HepG2 (cell line): ENCODE results near the gene CDV3. TPM values are rescaled to one million over a fixed set of nuclear protein-coding genes. Genes with fewer than 3 reads are reported as not detected.

Source experiments
- ATAC-seq: fragments of 200-7000 bp; cut with Tn5 transposase; 3 replicates; pipeline ENCODE4 v1.9.1; 2020; ENCODE audit warnings: mild to moderate bottlenecking, moderate library complexity
- BruUV-seq: library from RNA; stranded (reverse); fragments of 400-500 nt; replicated peaks from 2 replicates; lab custom pipeline; 2021; lab: Mats Ljungman, UMichigan
- CTCF ChIA-PET: fragments of 300-600 bp; formaldehyde crosslinking; extraction: SDS; loops from one replicate; lab custom pipeline; 2021; ENCODE audit warnings: low total read pairs, inconsistent platforms, low intra/inter-chr PET ratio; lab: Yijun Ruan, JAX
- POLR2A ChIA-PET: fragments of 350-600 bp; sonication (Branson Sonifier 250); formaldehyde crosslinking; loops from one replicate; lab custom pipeline; 2020; ENCODE audit warnings: antibody characterized with exemption, inconsistent platforms; lab: Yijun Ruan, JAX
- DNase-seq: peaks from one replicate; pipeline ENCODE4 v3.0.0-alpha.2; 2015; ENCODE audit warnings: low spot score
- FAIRE-seq: peaks from 3 replicates; lab custom pipeline; 2011; peaks lifted over from hg19 to GRCh38; lab: Jason Lieb, UNC
- H2AFZ ChIP-seq: one replicate; pipeline ENCODE4 v1.6.1; 2011; ENCODE audit warnings: low read length, inconsistent platforms
- H3K27ac ChIP-seq: fragments of 300-600 bp; 3 replicates; pipeline ENCODE4 v1.8.0; 2011; ENCODE audit warnings: mixed run types, mild to moderate bottlenecking, mixed read lengths, low read length, inconsistent platforms; ENCODE audit not compliant: insufficient read depth; ENCODE audit errors: extremely low read length
- H3K27me3 ChIP-seq, 2 experiments: fragments of 200-600 bp in 1 of 2; 2 replicates in 1 of 2; 3 replicates in 1 of 2; pipeline versions ENCODE4 v1.6.0 to v1.8.0; 2011; ENCODE audit warnings: low read length in 2 of 2, mild to moderate bottlenecking in 2 of 2, moderate library complexity in 2 of 2, inconsistent platforms in 1 of 2; ENCODE audit not compliant: insufficient read depth in 2 of 2, control insufficient read depth in 1 of 2
- H3K36me3 ChIP-seq, 2 experiments: fragments of 200-600 bp in 1 of 2; replicated peaks in 1 of 2; 2 replicates in 1 of 2; 3 replicates in 1 of 2; pipeline versions ENCODE4 v1.5.1 to v1.8.0; 2011; ENCODE audit warnings: low read length in 2 of 2, inconsistent platforms in 1 of 2; ENCODE audit not compliant: insufficient read depth in 2 of 2, control insufficient read depth in 1 of 2
- H3K4me1 ChIP-seq: 2 replicates; pipeline ENCODE4 v1.5.1; 2012; ENCODE audit warnings: low read length, inconsistent platforms; ENCODE audit not compliant: insufficient read depth
- H3K4me2 ChIP-seq: 2 replicates; pipeline ENCODE4 v1.6.0; 2011; ENCODE audit warnings: low read depth, low read length, inconsistent platforms
- H3K4me3 ChIP-seq, 3 experiments: fragments of 200-600 bp in 1 of 3; sonication (generic), shearing (Covaris generic) in 1 of 3; replicated peaks in 1 of 3; 2 replicates each; pipeline ENCODE4 v1.5.1; 2011 to 2016; ENCODE audit warnings: low read length in 3 of 3, inconsistent platforms in 2 of 3, low read depth in 2 of 3, mild to moderate bottlenecking in 2 of 3, control low read depth in 1 of 3, mixed read lengths in 1 of 3; ENCODE audit not compliant: insufficient read depth in 1 of 3
- H3K79me2 ChIP-seq: one replicate; pipeline ENCODE4 v1.6.1; 2011; ENCODE audit warnings: low read length, inconsistent platforms; ENCODE audit not compliant: insufficient read depth
- H3K9ac ChIP-seq: 2 replicates; pipeline ENCODE4 v1.6.0; 2011; ENCODE audit warnings: mild to moderate bottlenecking, low read depth, low read length, inconsistent platforms; ENCODE audit not compliant: insufficient read depth
- H3K9me3 ChIP-seq: 2 replicates; pipeline ENCODE4 v1.5.1; 2012; ENCODE audit warnings: mild to moderate bottlenecking, low read length
- H4K20me1 ChIP-seq: 2 replicates; pipeline ENCODE4 v1.6.0; 2011; ENCODE audit warnings: inconsistent platforms, mild to moderate bottlenecking, low read length, moderate library complexity; ENCODE audit not compliant: insufficient read depth
- ARID5B ChIP-seq: IDR thresholded peaks from 2 replicates; pipeline ENCODE4 v1.4.0; 2020; ENCODE audit warnings: mild to moderate bottlenecking, missing genetic modification reagents
- HHEX ChIP-seq: IDR thresholded peaks from 2 replicates; pipeline ENCODE4 v1.6.1; 2016; ENCODE audit warnings: control low read depth
- ISL2 ChIP-seq: sonication (generic); formaldehyde crosslinking; IDR thresholded peaks from 2 replicates; pipeline ENCODE4 v1.5.0; 2020; ENCODE audit warnings: missing genetic modification reagents
- MXD4 ChIP-seq: IDR thresholded peaks from 2 replicates; pipeline ENCODE4 v1.6.1; 2016; ENCODE audit warnings: mild to moderate bottlenecking, missing biosample characterization, missing genetic modification reagents
- NCOR1 ChIP-seq: fragments of 200-600 bp; sonication (generic); IDR thresholded peaks from 2 replicates; pipeline ENCODE4 v1.7.0; 2017; ENCODE audit warnings: antibody characterized with exemption, low read length, borderline replicate concordance
- ZNF576 ChIP-seq: sonication (generic); formaldehyde crosslinking; IDR thresholded peaks from 2 replicates; pipeline ENCODE4 v1.4.0; 2020; ENCODE audit warnings: mild to moderate bottlenecking, missing genetic modification reagents
- ZNF7 ChIP-seq: IDR thresholded peaks from 2 replicates; pipeline ENCODE4 v1.6.1; 2016; ENCODE audit warnings: missing biosample characterization, missing genetic modification reagents
- ZNF878 ChIP-seq: sonication (generic); formaldehyde crosslinking; IDR thresholded peaks from 2 replicates; pipeline ENCODE4 v1.8.1; 2023; ENCODE audit warnings: mild to moderate bottlenecking, missing genetic modification reagents, moderate library complexity
- WGBS: methylation state at CpG from one replicate; pipeline ENCODE4 v1.1.6; 2017; ENCODE audit warnings: low lambda C conversion rate; 5-methylcytosine and 5-hydroxymethylcytosine counted together
- in situ Hi-C: cut with HindIII; loops from 2 replicates; pipeline ENCODE4 v1.10.0; 2017; ENCODE audit warnings: low pct_unique_long_range_greater_than_20kb; ENCODE audit not compliant: extremely low pct_ligation_motif_present
- intact Hi-C: fragments of 100-400 bp; cut with micrococcal nuclease; formaldehyde crosslinking; loops from one replicate; pipeline ENCODE4 v1.10.0; 2022; ENCODE audit not compliant: unreplicated experiment
- polyA plus RNA-seq, 8 experiments: library from polyadenylated mRNA; depleted of rRNA in 3 of 8; stranded (reverse) in 7 of 8; unstranded in 1 of 8; fragments of >200 nt; fragmentation: Illumina TruSeq in 4 of 8; extraction: Trizol in 4 of 8; gene quantifications; 2 replicates each; pipeline versions ENCODE4 v1.2.1 to v1.2.3, GENCODE V29; 2011 to 2016; ENCODE audit warnings: low read depth in 4 of 8, missing spikeins in 1 of 8, mixed read lengths in 1 of 8; ENCODE audit not compliant: insufficient read depth in 1 of 8
- total RNA-seq, 5 experiments: library from RNA; depleted of rRNA; stranded (reverse); fragments of >200 nt; fragmentation: Illumina TruSeq; extraction: Trizol; gene quantifications; 2 replicates each; pipeline ENCODE4 v1.2.3, GENCODE V29; 2016; ENCODE audit warnings: low read depth in 1 of 5
- TF ChIP-seq, protein P1 (sequence below): IDR thresholded peaks from 2 replicates; pipeline ENCODE4 v1.6.1; 2016; ENCODE audit warnings: low read depth, borderline replicate concordance
- TF ChIP-seq, protein P2 (sequence below): IDR thresholded peaks from 2 replicates; pipeline ENCODE4 v1.6.1; 2016; ENCODE audit warnings: missing compliant biosample characterization, missing genetic modification reagents, borderline replicate concordance

Gene CDV3
- total and polyA plus RNA-seq, 2 of the 13 experiments (the other 11 are each of a cell fraction or from before 2014, with no cell fraction given) = 46.6 to 145 TPM

GRCh38 chr3:133576169-133576568, 2.7 kb downstream of the CDV3 start:
- in situ Hi-C loops (loop anchor here (10.0 kb wide), 1 partner anchor 111 kb away; no protein-coding TSS in a partner anchor), intact Hi-C loops (loop anchor here (5.0 to 10.0 kb wide), 3 partner anchors 134 to 851 kb away; partner anchors contain the start of gene NPHP3)
- Histone ChIP-seq H3K27me3 (no peaks in the 10 kb centered on the region), H2AFZ (no peak overlapping the region), H3K4me2 (peak overlapping the region; percentile 78), H3K4me1 (peaks cover 58% of the 10 kb centered on the region), H3K9ac (peak overlapping the region; percentile 91; the same call in 1 of the 2 replicates), H3K27ac (no peak overlapping the region)
- POLR2A ChIA-PET = interaction anchor here (1.3 to 2.7 kb wide), 2 partner anchors 11 to 15 kb away, joined by 3 to 7 read pairs; no protein-coding TSS in a partner anchor
- CTCF ChIA-PET = no interaction called here
- FAIRE-seq = no peak
- ATAC-seq = no peak
- TF ChIP-seq, protein P1, sequence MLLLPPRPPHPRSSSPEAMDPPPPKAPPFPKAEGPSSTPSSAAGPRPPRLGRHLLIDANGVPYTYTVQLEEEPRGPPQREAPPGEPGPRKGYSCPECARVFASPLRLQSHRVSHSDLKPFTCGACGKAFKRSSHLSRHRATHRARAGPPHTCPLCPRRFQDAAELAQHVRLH (CRISPR knock-in tag) = no peak
- TF ChIP-seq HHEX (CRISPR knock-in tag) (no peak), NCOR1 (no peak)
- TF ChIP-seq, all 625 proteins: peak for 0
- H4K20me1 ChIP-seq = peaks cover 45% of the 10 kb centered on the region
- H3K36me3 ChIP-seq = peaks cover 0 to 29% of the 10 kb centered on the region in 2 experiments; a peak in 3 of 5 replicates
- BruUV-seq = no TSS peak
- no peak for DNase-seq
- H3K4me3 ChIP-seq = peak overlapping the region in 2 of 3 experiments; percentile 80 to 81; a peak in 3 of 6 replicates
- H3K79me2 ChIP-seq = peaks cover 60% of the 10 kb centered on the region
- 77% methylated on average over 3 of the region's 3 CpGs for WGBS
- H3K9me3 ChIP-seq = no peaks in the 10 kb centered on the region

DNA sequence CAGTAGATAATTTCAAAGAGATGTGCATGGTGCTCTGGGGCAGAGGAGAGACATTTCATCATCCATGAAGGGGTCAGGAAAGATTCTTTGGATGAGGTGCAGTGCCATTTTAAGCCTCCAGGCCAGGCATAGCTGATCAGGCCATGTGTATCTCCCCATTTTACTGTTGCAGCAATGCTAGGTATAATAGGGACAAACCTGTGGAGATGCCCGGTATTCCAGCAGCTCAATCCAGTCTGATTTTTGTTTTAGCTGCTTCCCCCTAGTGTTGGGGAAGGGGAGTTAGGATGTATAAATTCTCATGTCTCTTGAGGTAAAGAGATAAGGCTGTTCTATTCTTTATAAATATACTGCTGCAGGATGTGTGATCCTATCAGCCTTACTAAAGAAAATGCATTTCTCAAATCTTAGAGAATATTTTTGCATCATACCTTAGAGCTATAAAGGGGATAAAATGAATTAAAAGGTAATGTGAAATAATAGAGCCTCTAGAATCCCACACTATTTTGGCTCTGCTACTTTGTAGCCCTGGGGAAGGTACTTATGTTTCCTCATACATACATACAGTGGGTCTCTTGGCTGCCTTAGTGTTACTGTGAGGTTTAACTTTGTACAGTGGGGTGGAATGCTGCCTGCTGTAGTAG, 5.2 kb downstream of the CDV3 start:
- peaks cover 47% of the 10 kb centered on the region for H3K4me1 ChIP-seq
- peaks cover 75% of the 10 kb centered on the region for H3K79me2 ChIP-seq
- WGBS = 8% methylated on average over 1 of the region's 1 CpG
- peaks cover 5 to 51% of the 10 kb centered on the region in 2 experiments for H3K36me3 ChIP-seq
- no peak overlapping the region for H3K9ac ChIP-seq
- ChIA-PET CTCF (interaction anchor here (1.6 to 2.8 kb wide), 2 partner anchors 84 to 91 kb away, joined by 14 to 17 read pairs; no protein-coding TSS in a partner anchor), POLR2A (interaction anchor here (0.7 to 1.5 kb wide), 3 partner anchors 31 to 167 kb away, joined by 3 to 5 read pairs (median 3); partner anchors contain the start of gene TF)
- no peak overlapping the region for H3K4me3 ChIP-seq
- DNase-seq (peak; percentile 81), FAIRE-seq (peak; percentile 67), ATAC-seq (peak; percentile 83)
- H3K27ac ChIP-seq = peak overlapping the region; percentile 6
- peaks cover 45% of the 10 kb centered on the region for H4K20me1 ChIP-seq
- no peaks in the 10 kb centered on the region for H3K27me3 ChIP-seq
- no peaks in the 10 kb centered on the region for H3K9me3 ChIP-seq
- intact Hi-C loops = loop anchor here (1.0 to 10.0 kb wide), 4 partner anchors 84 to 854 kb away; partner anchors contain the start of gene NPHP3
- H2AFZ ChIP-seq = no peak overlapping the region
- in situ Hi-C loops = loop anchor here (10.0 kb wide), 1 partner anchor 114 kb away; no protein-coding TSS in a partner anchor
- H3K4me2 ChIP-seq = peak overlapping the region; percentile 37
- BruUV-seq = no TSS peak
- TF ChIP-seq ARID5B (CRISPR knock-in tag) (no peak), ZNF7 (CRISPR knock-in tag) (no peak), ZNF576 (CRISPR knock-in tag) (no peak), ZNF878 (no peak), ISL2 (0 out of 2 replicates have a peak, but pooled peaks have one; percentile 26), MXD4 (CRISPR knock-in tag) (no peak)
- TF ChIP-seq, protein P2, sequence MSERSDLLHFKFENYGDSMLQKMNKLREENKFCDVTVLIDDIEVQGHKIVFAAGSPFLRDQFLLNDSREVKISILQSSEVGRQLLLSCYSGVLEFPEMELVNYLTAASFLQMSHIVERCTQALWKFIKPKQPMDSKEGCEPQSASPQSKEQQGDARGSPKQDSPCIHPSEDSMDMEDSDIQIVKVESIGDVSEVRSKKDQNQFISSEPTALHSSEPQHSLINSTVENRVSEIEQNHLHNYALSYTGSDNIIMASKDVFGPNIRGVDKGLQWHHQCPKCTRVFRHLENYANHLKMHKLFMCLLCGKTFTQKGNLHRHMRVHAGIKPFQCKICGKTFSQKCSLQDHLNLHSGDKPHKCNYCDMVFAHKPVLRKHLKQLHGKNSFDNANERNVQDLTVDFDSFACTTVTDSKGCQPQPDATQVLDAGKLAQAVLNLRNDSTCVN (CRISPR knock-in tag) = no peak
